HG03135 (cell line): ENCODE measurements around the gene CCDC97.
"Not testable (repeated sequence)": the region's sequence is repeated elsewhere in the genome, so short reads cannot be mapped to it uniquely, and the experiment has no call there.

Experiments used
- ATAC-seq: cut with Tn5 transposase; IDR thresholded peaks from one replicate; pipeline ENCODE4 v1.9.1; 2021; ENCODE audit warnings: mild to moderate bottlenecking, moderate library complexity; ENCODE audit not compliant: unreplicated experiment

The CCDC97 gene

GRCh38 chr19:41357746-41358145, 47.8 kb downstream of the CCDC97 start:
- ATAC-seq, result no peak

GRCh38 chr19:41359741-41360140, 49.8 kb downstream of the CCDC97 start:
- ATAC-seq, result no peak

DNA sequence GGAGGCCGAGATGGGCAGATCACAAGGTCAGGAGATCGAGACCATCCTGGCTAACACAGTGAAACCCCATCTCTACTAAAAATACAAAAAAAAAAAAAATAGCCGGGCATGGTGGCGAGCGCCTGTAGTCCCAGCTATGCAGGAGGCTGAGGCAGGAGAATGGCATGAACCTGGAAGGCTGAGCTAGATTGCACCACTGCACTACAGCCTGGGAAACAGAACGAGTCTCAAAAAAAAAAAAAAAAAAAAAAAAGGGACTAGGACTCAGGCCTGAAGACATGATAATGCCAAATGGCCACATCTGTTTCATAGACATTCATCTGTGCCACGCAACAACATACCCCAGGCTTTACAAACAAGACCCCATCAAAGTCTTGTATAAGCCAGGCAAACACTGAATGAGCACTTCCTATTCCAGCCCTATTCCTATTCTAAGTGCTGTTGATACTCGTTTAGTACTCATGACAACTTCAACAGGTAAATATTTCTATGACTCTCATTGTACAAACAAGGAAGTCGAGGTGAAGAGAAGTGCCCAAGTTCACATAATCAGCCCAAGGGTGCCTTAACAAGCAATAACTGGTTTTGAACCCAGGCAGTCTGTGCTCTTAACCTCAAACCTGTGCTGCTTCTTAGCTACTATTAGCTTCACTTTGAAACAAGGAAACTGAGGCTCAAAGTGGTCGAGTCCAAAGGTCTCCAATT, 52.3 kb downstream of the CCDC97 start:
- no peak for ATAC-seq

- no peak for ATAC-seq
Observed at GRCh38 chr19:41363371-41363752, 53.4 kb downstream of the CCDC97 start.

DNA sequence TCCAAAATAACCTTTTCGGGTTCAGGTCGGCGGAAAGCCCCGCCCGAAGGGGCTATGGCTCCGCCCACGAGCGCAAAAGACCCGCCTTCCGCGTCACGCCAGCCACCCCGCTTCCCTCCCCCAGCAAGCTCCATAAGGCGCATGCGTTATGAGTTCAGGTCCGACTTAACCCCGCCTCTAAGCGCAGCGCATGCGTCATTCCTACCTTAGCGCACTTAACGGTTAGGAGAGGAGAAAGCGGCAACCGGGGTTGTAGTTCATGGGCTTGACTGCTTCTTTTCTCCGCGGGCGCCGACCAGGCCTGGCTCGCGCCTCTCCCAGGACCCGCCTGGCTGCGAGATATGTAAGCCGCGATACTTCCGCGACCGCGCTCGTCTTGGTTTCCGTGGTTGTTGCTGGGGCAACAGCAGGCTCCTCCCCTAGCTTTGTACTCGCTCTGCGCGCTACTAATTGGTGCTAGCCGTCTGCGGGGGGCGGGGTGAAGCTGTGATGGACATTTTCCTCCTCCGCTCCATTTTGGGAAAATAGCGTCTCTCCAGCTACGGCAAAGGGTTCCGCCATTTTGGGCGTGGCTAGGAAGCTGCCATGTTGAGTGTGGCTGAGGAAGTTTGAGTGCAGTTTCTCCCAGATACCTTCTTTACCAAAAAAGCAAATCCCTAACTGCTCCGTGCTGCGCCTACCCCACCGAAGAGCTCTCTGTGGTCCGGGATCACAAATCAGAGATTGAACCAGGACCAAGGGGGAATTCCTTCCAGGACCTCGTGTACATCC, 54.0 kb downstream of the CCDC97 start, which contains the start of gene B9D2:
TSS of gene B9D2 (minus strand) at position 397 of the 771 bp plus-strand sequence. CDS start 630 bp downstream, outside the sequence.
- peak; percentile 82 for ATAC-seq

DNA sequence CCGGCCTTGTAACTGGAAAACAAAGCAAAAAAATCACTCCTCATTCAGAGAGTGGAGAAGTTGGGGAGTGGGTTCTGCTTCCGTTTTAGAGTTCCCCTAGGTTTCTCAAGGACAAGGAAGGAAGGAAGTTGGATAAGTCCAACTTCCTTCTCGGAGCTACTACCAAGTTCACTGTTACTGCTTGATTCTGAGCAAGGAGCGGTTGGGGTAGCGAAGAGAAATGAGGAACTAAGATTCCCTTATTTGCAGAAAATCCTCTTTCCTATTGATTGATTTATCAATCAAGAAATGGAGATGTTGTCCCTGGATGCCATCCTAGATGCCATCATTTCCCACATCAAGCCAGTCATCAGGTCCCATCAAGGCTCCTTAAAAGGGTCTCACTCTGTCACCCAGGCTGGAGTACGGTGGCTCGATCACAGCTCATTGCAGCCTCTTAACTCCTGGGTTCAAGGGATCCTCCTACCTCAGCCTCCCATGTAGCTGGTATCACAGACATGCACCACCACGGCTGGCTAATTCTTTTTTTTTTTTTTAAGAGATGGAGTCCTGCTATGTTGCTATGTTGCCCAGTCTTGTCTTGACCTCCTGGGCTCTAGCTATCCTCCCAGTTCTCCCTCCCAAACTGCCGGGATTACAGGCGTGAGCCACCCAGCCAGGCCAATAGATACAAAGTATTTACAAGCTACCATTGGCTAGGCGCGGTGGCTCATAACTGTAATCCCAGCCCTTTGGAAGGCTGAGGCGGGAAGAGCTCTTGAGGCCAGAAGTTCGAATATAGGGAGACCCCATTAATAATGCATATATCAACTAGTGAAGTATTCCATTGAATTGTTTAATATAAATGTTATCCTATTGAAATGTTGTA, 54.8 kb downstream of the CCDC97 start:
- ATAC-seq, result no peak

DNA sequence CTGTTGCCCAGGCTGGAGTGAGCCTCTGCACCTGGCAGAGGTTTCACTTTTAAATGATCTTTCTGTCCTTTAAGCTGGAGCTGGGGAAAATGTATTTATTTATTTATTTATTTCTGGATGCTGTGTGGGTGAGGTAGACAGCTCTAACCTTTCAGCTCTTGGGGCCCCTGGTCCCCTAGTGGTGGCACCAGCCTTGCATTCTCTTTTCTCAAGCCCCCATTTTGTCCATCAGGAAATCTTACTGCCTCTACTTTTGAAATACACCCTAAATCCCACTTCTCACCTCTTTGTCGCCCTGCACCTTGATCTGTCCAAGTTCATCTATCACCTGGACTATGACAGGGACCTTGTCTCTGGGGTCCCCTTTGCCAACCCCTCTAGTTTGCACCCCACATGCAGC, 56.1 kb downstream of the CCDC97 start:
- no peak for ATAC-seq

- no peak for ATAC-seq
Observed at GRCh38 chr19:41367848-41368301, 57.9 kb downstream of the CCDC97 start.

DNA sequence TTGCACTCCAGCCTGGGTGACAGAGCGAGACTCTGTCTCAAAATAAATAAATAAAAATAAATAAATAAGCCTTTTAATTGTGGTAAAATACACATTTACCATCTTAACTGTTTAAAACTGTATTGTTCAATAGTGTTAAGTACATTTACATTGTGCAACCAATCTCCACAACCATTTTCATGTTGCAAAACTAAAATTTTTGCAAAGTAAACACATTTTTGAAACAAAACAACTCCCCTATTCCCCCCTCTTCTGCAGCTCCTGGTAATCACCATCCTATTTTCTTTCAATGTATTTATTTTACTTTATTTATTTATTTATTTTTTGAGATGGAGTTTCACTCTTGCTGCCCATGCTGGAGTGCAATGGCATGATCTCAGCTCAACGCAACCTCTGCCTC, 59.8 kb downstream of the CCDC97 start:
- ATAC-seq, result no peak

GRCh38 chr19:41371119-41371518, 61.1 kb downstream of the CCDC97 start:
- ATAC-seq, result not testable (repeated sequence)

GRCh38 chr19:41371541-41371940, 61.6 kb downstream of the CCDC97 start:
- ATAC-seq, result no peak

GRCh38 chr19:41372501-41372900, 62.5 kb downstream of the CCDC97 start:
- ATAC-seq, result no peak

DNA sequence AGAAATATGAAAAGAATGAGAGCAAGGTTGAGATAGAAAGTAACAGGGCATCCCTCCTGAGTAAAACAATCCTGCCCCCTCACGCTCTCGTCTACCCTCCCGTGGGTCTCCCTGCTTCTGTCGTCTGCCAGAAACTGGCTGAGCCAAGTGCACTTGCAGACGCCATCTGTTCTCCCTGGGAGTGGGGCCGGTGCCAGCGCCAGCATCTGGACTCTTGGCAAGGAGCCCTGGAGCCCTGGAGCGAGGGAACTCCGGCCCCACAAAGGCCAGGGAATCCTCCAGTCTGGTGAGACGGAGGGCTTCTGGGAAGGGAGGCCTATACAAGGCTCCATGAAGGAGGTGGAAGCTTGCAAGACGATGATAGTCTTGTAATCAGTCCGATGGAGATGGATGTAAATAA, 64.0 kb downstream of the CCDC97 start:
- no peak for ATAC-seq
